DND-41 (cell line): Measurements from ENCODE around the gene FLT3LG.

ENCODE experiments used
- ATAC-seq: fragments of 200-7000 bp; cut with Tn5 transposase; 3 replicates; pipeline ENCODE4 v1.9.1; 2021; ENCODE audit warnings: low read depth; ENCODE audit not compliant: insufficient read depth
- DNase-seq: peaks from one replicate; pipeline ENCODE4 v3.0.0-alpha.2; 2020
- H2AFZ ChIP-seq: 2 replicates; pipeline ENCODE4 v1.6.0; 2012; ENCODE audit warnings: low read depth, low read length
- H3K27ac ChIP-seq: 2 replicates; pipeline ENCODE4 v1.5.1; 2012; ENCODE audit warnings: low read length, inconsistent platforms
- H3K27me3 ChIP-seq: fragments of 200-600 bp; sonication (generic); 2 replicates; pipeline ENCODE4 v1.6.0; 2012; ENCODE audit warnings: low read length, mild to moderate bottlenecking, inconsistent platforms; ENCODE audit not compliant: insufficient read depth, poor library complexity
- H3K36me3 ChIP-seq: 2 replicates; pipeline ENCODE4 v1.5.1; 2012; ENCODE audit warnings: low read length, inconsistent platforms; ENCODE audit not compliant: insufficient read depth
- H3K4me1 ChIP-seq: 2 replicates; pipeline ENCODE4 v1.5.1; 2012; ENCODE audit warnings: mild to moderate bottlenecking, low read length; ENCODE audit not compliant: insufficient read depth
- H3K4me2 ChIP-seq: 2 replicates; pipeline ENCODE4 v1.6.0; 2012; ENCODE audit warnings: mild to moderate bottlenecking, moderate library complexity, low read length, inconsistent platforms; ENCODE audit not compliant: insufficient read depth
- H3K4me3 ChIP-seq, 2 experiments: fragments of 200-600 bp in 1 of 2; shearing (Covaris generic) in 1 of 2; 2 replicates each; pipeline ENCODE4 v1.5.1; 2012 to 2016; ENCODE audit warnings: inconsistent platforms in 2 of 2, low read length in 2 of 2, mild to moderate bottlenecking in 2 of 2, low read depth in 1 of 2, moderate library complexity in 1 of 2
- H3K79me2 ChIP-seq: 2 replicates; pipeline ENCODE4 v1.6.0; 2012; ENCODE audit warnings: low read length, inconsistent platforms; ENCODE audit not compliant: insufficient read depth
- H3K9ac ChIP-seq: 2 replicates; pipeline ENCODE4 v1.6.0; 2012; ENCODE audit warnings: low read depth, mild to moderate bottlenecking, inconsistent platforms, low read length, moderate library complexity
- H3K9me3 ChIP-seq: 2 replicates; pipeline ENCODE4 v1.5.1; 2012; ENCODE audit warnings: low read length, moderate library complexity, mild to moderate bottlenecking, inconsistent platforms; ENCODE audit not compliant: insufficient read depth, severe bottlenecking
- H4K20me1 ChIP-seq: 2 replicates; pipeline ENCODE4 v1.6.0; 2012; ENCODE audit warnings: low read length; ENCODE audit not compliant: insufficient read depth
- CTCF ChIP-seq: IDR thresholded peaks from 2 replicates; pipeline ENCODE4 v1.5.1; 2012; ENCODE audit warnings: borderline replicate concordance, low read length, moderate library complexity, mild to moderate bottlenecking; ENCODE audit not compliant: poor library complexity, severe bottlenecking; ENCODE audit errors: extremely low read depth
- EZH2 ChIP-seq: IDR thresholded peaks from 3 replicates; pipeline ENCODE4 v1.6.1; 2012; ENCODE audit warnings: borderline replicate concordance, low read depth, mild to moderate bottlenecking, moderate library complexity, low read length, inconsistent platforms; ENCODE audit not compliant: severe bottlenecking

The FLT3LG gene

DNA sequence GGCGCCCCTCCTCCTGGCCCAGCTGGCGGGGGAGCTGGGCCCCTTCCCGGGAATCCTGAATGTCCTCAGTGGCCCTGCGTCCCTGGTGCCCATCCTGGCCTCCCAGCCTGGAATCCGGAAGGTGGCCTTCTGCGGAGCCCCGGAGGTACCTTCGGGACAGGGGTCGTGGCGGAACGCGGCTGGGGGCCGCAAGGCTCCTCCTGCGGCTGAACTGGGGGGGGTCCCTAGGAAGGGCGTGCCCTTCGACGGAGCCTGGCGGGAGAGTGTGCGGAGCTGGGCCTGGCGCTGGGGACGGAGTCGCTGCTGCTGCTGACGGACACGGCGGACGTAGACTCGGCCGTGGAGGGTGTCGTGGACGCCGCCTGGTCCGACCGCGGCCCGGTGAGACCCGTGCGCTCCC, 12.4 kb upstream of the FLT3LG start:
- ATAC-seq (no peak), DNase-seq (no peak)
- H4K20me1 ChIP-seq: no peaks in the 10 kb centered on the region
- peaks cover 53% of the 10 kb centered on the region for H3K36me3 ChIP-seq
- H3K9me3 ChIP-seq: no peaks in the 10 kb centered on the region
- H3K79me2 ChIP-seq: peaks cover 15% of the 10 kb centered on the region
- H3K4me2 ChIP-seq: no peak overlapping the region
- H3K27me3 ChIP-seq: no peaks in the 10 kb centered on the region
- H2AFZ ChIP-seq: no peak overlapping the region
- H3K27ac ChIP-seq: no peak overlapping the region
- no peaks in the 10 kb centered on the region for H3K4me1 ChIP-seq
- H3K9ac ChIP-seq: no peak overlapping the region
- H3K4me3 ChIP-seq: no peak overlapping the region
- TF ChIP-seq EZH2 (no peak), CTCF (no peak)

DNA sequence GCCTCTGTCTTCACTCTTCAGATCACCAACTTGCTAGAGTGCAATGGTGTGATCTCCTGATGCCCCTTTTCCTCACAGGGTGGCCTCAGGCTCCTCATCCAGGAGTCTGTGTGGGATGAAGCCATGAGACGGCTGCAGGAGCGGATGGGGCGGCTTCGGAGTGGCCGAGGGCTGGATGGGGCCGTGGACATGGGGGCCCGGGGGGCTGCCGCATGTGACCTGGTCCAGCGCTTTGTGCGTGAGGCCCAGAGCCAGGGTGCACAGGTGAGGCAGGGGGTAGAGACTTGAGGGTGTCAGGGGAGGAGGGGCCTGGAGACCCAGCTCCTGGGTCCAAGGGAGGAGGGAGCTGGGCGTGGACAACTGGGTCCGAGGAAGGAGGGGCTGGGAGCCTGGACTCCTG, 11.5 kb upstream of the FLT3LG start:
- ATAC-seq (no peak), DNase-seq (no peak)
- no peaks in the 10 kb centered on the region for H3K9me3 ChIP-seq
- H3K27me3 ChIP-seq: no peaks in the 10 kb centered on the region
- H4K20me1 ChIP-seq: no peaks in the 10 kb centered on the region
- H3K4me2 ChIP-seq: no peak overlapping the region
- no peak overlapping the region for H2AFZ ChIP-seq
- H3K4me1 ChIP-seq: no peaks in the 10 kb centered on the region
- H3K79me2 ChIP-seq: peaks cover 11% of the 10 kb centered on the region
- H3K9ac ChIP-seq: no peak overlapping the region
- TF ChIP-seq CTCF: no peak
- no peak for TF ChIP-seq EZH2
- peaks cover 57% of the 10 kb centered on the region for H3K36me3 ChIP-seq
- H3K27ac ChIP-seq: no peak overlapping the region
- no peak overlapping the region for H3K4me3 ChIP-seq

DNA sequence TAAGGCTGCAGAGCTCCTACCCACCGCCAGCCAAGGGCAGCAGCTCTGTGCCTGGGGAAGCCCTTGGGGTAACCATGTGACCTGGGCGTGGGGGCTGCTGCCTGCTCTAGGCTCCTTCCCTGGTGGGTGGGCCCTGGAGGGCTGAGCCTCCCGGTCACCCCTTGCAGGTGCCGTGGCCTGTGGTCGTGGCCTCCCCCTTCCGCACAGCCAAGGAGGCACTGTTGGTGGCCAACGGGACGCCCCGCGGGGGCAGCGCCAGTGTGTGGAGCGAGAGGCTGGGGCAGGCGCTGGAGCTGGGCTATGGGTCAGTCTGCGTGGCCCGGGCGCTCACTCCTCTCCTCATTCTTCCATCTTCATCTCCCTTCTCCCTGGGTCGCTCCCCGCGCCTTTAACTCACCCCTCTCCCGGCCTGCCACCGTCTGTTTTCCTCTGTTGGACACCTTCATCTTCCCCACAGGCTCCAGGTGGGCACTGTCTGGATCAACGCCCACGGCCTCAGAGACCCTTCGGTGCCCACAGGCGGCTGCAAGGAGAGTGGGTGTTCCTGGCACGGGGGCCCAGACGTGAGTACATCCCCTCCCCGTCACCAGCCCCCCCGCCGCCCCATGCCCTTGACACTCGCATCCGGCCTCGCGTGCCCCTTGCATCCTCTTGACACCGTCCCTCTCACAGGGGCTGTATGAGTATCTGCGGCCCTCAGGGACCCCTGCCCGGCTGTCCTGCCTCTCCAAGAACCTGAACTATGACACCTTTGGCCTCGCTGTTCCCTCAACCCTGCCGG, 9.9 kb upstream of the FLT3LG start:
- Histone ChIP-seq H2AFZ (no peak overlapping the region), H3K27ac (no peak overlapping the region), H4K20me1 (no peaks in the 10 kb centered on the region), H3K4me1 (no peaks in the 10 kb centered on the region), H3K79me2 (no peaks in the 10 kb centered on the region), H3K9ac (no peak overlapping the region), H3K27me3 (no peaks in the 10 kb centered on the region), H3K4me3 (no peak overlapping the region), H3K4me2 (no peak overlapping the region), H3K36me3 (peaks cover 58% of the 10 kb centered on the region), H3K9me3 (no peaks in the 10 kb centered on the region)
- ATAC-seq (no peak), DNase-seq (no peak)
- TF ChIP-seq CTCF (no peak), EZH2 (no peak)
